HG02678 (cell line): ENCODE measurements around the gene CLEC4M.

Experiments used
- ATAC-seq: cut with Tn5 transposase; IDR thresholded peaks from one replicate; pipeline ENCODE4 v1.9.1; 2021; ENCODE audit warnings: mild to moderate bottlenecking, moderate library complexity; ENCODE audit not compliant: unreplicated experiment

CLEC4M gene, protein sequence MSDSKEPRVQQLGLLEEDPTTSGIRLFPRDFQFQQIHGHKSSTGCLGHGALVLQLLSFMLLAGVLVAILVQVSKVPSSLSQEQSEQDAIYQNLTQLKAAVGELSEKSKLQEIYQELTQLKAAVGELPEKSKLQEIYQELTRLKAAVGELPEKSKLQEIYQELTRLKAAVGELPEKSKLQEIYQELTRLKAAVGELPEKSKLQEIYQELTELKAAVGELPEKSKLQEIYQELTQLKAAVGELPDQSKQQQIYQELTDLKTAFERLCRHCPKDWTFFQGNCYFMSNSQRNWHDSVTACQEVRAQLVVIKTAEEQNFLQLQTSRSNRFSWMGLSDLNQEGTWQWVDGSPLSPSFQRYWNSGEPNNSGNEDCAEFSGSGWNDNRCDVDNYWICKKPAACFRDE

DNA sequence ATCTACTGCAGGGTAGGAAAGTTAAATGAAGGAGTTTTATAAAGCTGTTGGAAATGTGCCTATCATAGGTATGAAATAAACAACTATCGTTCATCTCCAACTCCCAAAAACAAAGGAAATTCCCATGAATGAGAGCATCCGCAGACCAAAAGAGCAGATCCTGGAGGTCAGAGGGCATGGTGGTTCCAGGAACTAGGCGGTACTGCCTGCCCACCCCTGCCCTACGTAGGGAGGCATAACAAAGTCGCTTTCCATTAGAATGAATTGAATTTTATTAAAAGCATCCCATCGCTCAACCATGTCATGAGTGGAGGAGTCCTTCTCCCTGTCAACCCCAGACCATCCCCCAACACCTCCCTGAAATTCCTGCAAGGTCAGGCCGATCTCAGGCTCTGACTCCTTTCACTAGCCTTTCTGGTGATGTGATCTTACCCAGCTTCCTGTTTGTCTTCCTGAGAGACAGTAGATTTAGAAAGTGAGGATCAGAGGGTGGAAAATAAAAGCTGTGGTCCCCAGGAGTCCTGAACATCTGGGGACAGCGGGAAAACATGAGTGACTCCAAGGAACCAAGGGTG lies at the start of gene CLEC4M:
Gene CLEC4M, plus strand, starts transcription at position 525 of the 575 bp plus-strand sequence. Its CDS starts 24 bp downstream, at position 549.
- ATAC-seq = no peak

DNA sequence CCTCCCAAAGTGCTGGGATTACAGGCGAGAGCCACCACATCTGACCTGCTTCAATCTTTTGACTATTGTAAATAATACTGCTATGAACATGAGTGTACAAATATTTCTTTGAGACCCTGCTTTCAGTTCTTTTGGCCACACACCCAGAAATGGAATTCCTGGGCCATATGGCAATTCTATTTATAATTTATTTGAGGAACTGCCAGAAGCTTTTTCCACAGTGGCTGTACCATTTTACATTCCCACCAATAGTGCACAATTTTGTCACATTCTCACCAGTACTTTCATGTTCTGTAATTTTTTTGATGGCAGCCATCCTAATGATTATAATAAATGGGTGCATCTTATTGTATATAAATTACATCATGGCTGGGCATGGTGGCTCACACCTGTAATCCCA lies 47.4 kb upstream of the CLEC4M start:
- no peak for ATAC-seq

GRCh38 chr19:7716762-7717161 lies 46.3 kb upstream of the CLEC4M start:
- ATAC-seq = no peak

GRCh38 chr19:7718668-7719067 lies 44.4 kb upstream of the CLEC4M start:
- no peak for ATAC-seq

- ATAC-seq = no peak
Observed at GRCh38 chr19:7720351-7720750, 42.7 kb upstream of the CLEC4M start.

DNA sequence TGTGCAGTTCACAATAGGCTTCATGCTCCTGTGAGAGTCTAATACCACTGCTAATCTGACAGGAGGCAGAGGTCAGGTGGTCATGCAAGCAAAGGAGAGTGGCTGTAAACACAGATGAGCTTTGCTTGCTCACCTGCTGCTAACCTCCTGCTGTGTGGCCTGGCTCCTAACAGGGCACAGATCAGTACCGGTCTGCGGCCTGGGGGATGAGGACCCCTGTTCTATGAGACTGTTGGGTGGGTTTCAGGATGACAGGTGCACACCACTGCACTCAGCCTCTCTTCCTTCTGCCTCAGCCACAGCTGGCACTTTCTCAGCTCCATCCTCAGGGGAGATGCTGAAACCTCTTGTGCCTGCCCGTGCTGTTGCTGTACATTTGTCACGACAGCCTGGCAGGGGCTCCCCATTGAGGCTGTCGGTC lies 40.8 kb upstream of the CLEC4M start:
- ATAC-seq = peak; percentile 77

DNA sequence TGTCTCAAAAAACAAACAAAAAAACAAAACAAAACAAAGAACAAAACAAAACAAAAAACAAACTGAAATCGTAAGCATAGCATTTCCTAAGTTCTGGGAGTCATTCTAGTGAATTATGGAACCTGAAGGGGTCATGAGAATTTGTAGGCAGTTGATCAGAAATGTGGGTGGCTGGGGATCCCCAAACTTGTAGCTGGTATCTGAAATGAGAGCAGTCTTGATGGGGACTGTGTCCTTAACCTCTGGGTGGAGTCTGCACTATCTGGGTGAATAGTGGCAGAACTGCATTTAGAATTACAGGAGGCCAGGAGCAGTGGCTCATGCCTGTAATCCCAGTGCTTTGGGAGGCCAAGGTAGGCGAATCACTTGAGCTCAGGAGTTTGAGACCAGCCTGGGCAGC lies 37.3 kb upstream of the CLEC4M start:
- no peak for ATAC-seq

DNA sequence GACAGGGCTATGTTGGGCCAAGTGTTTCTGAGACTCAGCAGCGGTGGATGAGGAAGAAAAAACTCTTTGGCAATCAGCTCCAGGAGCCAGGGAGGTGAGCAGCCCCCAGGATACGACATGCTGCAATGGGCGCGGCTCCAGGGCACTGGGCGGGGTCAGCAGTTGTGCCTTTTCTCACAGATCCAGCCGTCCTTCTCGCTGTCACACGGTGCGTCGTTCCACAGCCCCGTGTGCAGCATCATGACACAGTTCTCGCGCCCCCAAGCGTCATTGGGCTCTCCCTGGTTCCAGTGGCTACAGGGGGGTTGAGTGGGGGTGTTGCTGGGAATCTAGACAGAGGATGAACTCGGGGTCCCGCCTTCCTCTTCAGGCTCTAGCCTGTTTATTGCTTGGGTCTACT lies 33.8 kb upstream of the CLEC4M start:
- no peak for ATAC-seq

DNA sequence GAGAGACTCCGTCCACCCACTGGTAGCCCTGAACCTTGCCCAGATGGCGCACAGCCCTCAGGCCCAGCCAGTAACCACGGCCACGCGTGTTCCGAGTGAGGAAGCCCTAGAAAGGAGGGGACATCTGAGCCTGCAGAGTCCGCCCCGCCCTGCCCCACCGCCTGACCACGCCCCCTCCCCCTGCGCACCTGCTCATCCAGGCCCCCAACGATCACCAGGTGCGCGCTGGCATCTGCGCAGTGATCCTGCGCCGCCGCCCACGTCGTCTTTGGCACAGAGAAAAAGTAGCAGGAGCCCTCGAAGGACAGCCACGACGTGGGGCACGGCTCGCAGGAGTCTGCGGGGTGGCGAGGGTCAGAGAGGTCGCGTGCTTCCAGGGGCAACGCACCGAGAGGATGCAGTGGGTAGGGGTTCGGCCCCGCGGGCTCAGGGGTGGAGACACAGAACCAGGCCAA lies 33.2 kb upstream of the CLEC4M start:
- no peak for ATAC-seq

GRCh38 chr19:7730286-7731217 lies 32.5 kb upstream of the CLEC4M start:
- ATAC-seq = no peak

- ATAC-seq = no peak
Observed at GRCh38 chr19:7731218-7731595, 31.8 kb upstream of the CLEC4M start.

GRCh38 chr19:7731615-7732014 lies 31.4 kb upstream of the CLEC4M start:
- no peak for ATAC-seq

GRCh38 chr19:7732045-7732444 lies 31.0 kb upstream of the CLEC4M start, which contains the start of gene CLEC4G:
Gene CLEC4G (minus strand): TSS chr19:7732110. CDS start chr19:7732102, 8 bp downstream.
- ATAC-seq = no peak

DNA sequence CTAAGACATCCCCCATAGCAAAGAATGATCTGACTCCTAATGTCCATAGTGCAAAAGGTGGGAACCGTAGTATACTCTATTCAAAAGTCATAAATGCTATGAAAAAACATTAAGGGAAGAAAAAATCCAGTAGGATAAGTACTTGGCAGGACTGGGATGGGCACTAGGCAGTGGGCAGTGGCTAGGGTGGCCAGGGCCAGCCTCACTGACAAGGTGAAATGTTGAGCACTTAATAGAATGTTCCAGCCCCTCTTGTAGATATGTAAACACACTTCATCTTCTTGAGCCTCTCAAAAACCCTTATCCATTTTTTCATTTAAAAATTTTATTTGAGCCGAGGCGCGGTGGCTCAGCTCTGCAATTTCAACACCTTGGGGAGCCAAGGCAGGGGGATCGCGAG lies 29.7 kb upstream of the CLEC4M start:
- ATAC-seq = no peak

DNA sequence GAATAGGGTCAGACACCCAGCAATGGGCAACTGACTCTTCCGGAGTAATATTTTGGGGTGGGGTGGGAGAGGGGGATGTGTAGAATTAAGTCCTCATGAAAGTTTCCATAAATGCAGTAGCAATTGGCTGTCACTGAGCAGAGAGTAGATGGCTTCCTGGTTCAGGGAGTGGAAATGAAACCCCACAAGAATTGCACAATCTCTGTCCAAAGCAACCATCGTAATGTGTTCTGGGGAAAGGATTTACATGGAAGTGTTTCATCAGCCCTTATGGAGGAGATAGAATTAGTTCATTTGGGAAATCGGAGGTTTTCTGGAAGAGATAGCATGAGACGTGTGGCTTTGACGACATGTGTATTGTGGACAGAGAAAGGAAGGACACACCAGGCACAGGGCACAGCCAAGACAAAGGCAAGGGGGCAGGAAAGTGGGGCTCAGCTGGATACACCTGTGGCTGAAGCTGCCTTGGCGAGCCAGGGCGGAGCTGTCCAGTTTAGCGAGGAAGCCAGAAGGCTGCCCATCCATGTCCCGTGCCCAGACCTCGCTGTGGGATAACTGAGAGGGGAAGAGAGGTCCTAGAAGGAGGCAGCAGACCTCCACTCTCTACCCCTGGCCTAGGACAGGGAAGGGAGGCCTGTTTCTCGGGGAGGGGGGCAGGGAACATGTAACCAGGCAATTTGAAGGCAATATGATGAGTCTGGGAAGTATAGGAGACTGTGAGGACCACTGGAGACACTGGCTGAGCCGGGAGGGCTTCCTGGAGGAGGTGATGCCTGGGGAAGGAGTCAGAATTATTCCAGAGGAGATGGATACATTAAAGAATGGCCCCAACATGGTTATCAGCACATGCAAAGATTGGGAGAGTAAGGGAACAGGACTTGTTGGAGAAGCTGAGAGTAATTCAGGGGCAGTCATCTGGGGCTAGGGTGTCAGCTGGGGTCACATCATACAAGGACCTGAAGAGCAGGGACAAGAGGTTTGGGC lies 28.5 kb upstream of the CLEC4M start:
- ATAC-seq = no peak

DNA sequence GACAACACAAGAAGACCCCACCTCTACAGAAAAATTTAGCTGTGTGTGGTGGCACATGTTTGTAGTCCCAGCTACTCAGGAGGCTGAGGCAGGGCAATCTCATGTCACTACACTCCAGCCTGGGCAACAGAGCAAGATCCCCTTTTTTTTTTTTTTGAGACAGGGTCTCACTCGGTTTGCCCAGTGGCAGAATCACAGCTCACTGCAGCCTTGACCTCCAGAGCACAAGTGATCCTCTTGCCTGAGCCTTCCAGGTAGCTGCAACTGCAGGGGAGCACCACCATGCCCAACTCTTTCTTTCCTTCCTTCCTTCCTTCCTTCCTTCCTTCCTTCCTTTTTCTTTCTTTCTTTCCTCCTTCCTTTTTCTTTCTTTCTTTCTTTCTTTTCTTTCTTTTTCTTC lies 26.9 kb upstream of the CLEC4M start:
- no peak for ATAC-seq

DNA sequence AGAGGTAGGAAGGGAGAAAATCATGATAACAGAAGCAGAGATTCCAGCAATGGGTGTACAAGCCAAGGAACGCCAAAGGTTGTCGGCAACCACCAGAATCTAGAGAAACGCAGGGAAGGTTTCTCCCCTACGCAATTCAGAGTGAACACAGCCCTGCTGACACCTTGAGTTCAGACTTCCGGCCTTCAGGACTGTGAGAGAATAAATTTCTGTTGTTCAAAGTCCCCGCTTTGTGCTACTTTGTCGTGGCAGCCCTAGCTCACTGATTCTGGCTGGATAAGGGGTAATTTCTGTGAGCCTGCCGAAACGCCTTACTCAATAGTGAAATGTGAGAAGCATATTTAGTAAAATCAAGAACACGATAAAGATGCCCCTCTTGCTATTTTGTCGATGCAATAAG lies 25.8 kb upstream of the CLEC4M start:
- ATAC-seq = no peak

DNA sequence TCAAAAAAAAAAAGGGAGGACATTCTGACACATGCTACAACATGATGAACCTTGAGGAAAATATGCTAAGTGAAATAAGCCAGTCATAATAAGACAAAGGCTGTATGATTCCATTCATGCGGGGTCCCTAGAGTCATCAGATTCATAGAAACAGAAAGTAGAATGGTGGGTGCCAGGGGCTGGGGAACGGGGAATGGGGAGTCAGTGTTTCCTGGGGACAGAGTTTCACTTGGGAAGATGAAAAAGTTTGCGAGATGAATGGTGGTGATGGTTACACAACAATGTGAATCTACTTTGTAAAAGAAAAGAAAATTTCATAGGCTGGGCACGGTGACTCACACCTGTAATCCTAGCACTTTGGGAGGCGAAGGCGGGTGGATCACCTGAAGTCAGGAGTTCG lies 25.0 kb upstream of the CLEC4M start:
- ATAC-seq = no peak

DNA sequence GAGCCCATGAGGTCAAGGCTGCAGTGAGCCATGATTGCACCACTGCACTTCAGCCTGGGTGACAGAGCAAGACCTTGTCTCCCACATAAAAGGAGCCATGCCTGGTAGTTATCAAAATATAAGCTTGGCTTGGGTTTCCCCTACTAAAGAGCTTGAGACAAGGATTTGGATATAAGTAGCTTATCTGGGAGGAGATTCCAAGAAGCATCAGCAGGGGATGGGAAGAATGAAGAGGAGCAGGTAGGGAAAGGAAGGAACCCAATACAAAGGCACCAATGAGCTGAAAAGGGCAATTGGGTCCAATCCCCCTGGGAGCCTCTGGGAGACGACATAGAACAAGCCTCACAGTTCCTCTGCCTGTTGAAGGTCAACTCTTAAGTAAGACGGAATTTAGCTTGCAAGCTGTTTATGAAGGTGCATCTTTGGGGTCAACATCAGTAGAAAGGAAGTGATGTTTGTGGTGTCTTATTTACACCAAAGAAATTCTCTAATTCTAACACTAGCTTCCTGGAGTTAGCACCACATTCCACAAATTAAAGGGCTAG lies 23.8 kb upstream of the CLEC4M start:
- ATAC-seq = no peak
